Jurkat, Clone E6-1 (cell line): ENCODE measurements around the gene AJUBA.

Experiments used
- DNase-seq: peaks from one replicate; pipeline ENCODE4 v3.0.0-alpha.2; 2011; ENCODE audit warnings: low read depth, low spot score
- H3K4me3 ChIP-seq: 2 replicates; pipeline ENCODE4 v1.5.1; 2011; ENCODE audit warnings: mild to moderate bottlenecking, low read length, control low read depth, moderate library complexity

The AJUBA gene

GRCh38 chr14:22984959-22985658 lies 2.8 kb upstream of the AJUBA start:
- no peak for DNase-seq
- no peak overlapping the region for H3K4me3 ChIP-seq

- no peak for DNase-seq
- peak overlapping the region; percentile 70 for H3K4me3 ChIP-seq
Measured at GRCh38 chr14:22981876-22982476, 375 bp downstream of the AJUBA start.

- peak overlapping the region; percentile 70 for H3K4me3 ChIP-seq
- DNase-seq, result no peak
Measured at GRCh38 chr14:22981090-22981875, 1.1 kb downstream of the AJUBA start.

- H3K4me3 ChIP-seq, result peak overlapping the region; percentile 51
- DNase-seq, result no peak
Measured at GRCh38 chr14:22980672-22981089, 1.7 kb downstream of the AJUBA start.

- no peak for DNase-seq
- H3K4me3 ChIP-seq, result peak overlapping the region; percentile 41
Measured at GRCh38 chr14:22979748-22980392, 2.5 kb downstream of the AJUBA start.

GRCh38 chr14:22978981-22979671 lies 3.2 kb downstream of the AJUBA start:
- no peak overlapping the region for H3K4me3 ChIP-seq

GRCh38 chr14:22978487-22978837 lies 3.9 kb downstream of the AJUBA start:
- no peak overlapping the region for H3K4me3 ChIP-seq
- no peak for DNase-seq

More at GRCh38 chr14:22978981-22979671, 3.2 kb downstream of the AJUBA start:
- DNase-seq, result no peak

- no peak overlapping the region for H3K4me3 ChIP-seq
- no peak for DNase-seq
Measured at GRCh38 chr14:22977684-22978486, 4.5 kb downstream of the AJUBA start.

GRCh38 chr14:22977434-22977683 lies 5.0 kb downstream of the AJUBA start:
- no peak for DNase-seq
- no peak overlapping the region for H3K4me3 ChIP-seq

- no peak for DNase-seq
- H3K4me3 ChIP-seq, result no peak overlapping the region
Measured at GRCh38 chr14:22976620-22977433, 5.5 kb downstream of the AJUBA start.

- no peak for DNase-seq
- no peak overlapping the region for H3K4me3 ChIP-seq
Measured at GRCh38 chr14:22974530-22975313, 7.6 kb downstream of the AJUBA start.

- H3K4me3 ChIP-seq, result no peak overlapping the region
- DNase-seq, result peak; percentile 30
Measured at GRCh38 chr14:22973217-22974032, 8.9 kb downstream of the AJUBA start.

GRCh38 chr14:22972313-22972930 lies 9.9 kb downstream of the AJUBA start:
- DNase-seq, result no peak
- no peak overlapping the region for H3K4me3 ChIP-seq

GRCh38 chr14:22971152-22971551 lies 11.2 kb downstream of the AJUBA start:
- no peak for DNase-seq
- no peak overlapping the region for H3K4me3 ChIP-seq

GRCh38 chr14:22966783-22967269 lies 15.5 kb downstream of the AJUBA start:
- H3K4me3 ChIP-seq, result no peak overlapping the region
- no peak for DNase-seq
